ENCODE results near the gene ADIG. TPM values are rescaled to one million over a fixed set of nuclear protein-coding genes. Genes with fewer than 3 reads are reported as not detected.

Gene ADIG
- total and polyA plus RNA-seq, 2 of the 13 experiments (the other 11 are each of a cell fraction or from before 2014, with no cell fraction given): 0.15 TPM; not detected in 1

DNA sequence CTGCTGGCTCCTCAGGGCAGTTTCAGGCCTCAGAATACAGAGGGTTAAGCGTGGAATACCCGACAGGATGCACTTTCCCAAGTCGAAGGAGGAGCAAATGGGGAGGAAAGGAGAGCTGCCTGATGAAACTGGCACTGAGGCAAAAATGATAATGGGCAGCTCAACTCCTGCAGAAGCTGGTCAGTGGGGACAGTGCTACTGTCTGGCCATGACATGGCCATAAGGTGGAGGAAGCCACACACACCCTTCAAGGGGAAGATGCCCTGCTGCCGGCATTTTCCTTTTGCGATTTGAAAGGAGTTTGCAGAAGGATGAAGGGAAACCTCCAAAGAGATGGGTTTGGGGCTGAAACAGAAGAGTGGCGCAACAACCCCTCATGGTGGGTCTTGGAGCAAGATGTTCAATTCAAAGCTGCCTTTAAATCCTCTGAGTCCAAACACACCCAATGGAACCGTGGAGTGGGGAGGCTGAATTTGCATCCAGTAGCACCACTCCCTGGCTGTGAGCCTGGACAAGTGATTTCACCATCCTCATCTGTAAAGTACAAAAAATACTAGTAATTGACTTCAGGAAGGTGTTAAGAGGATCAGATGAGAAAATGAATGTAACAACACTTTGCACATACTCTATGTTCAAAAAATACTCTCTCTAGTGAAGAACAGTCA lies 3.2 kb downstream of the ADIG start:
- in situ Hi-C loops (cut with HindIII; ENCODE audit: extremely low pct_ligation_motif_present, low pct_unique_long_range_greater_than_20kb): no loop called here
- WGBS (ENCODE audit: low lambda C conversion rate): 82% methylated on average over 7 of the region's 7 CpGs
- H4K20me1 ChIP-seq (ENCODE audit: insufficient read depth, low read length): no peaks in the 10 kb centered on the region
- ChIA-PET POLR2A (interaction anchor here (1.2 kb wide), 1 partner anchor 20 kb away, joined by 3 read pairs; no protein-coding TSS in a partner anchor), CTCF (ENCODE audit: low intra/inter-chr PET ratio, low total read pairs) (no interaction called here)
- no peaks in the 10 kb centered on the region for H3K79me2 ChIP-seq (ENCODE audit: insufficient read depth, low read length)
- DNase-seq (ENCODE audit: low spot score) (no peak), ATAC-seq (no peak), FAIRE-seq (no peak)
- H3K4me1 ChIP-seq (ENCODE audit: insufficient read depth, low read length): peaks cover 52% of the 10 kb centered on the region
- no peak overlapping the region for H2AFZ ChIP-seq (ENCODE audit: low read length)
- H3K27me3 ChIP-seq (ENCODE audit: control insufficient read depth in 1 of 2, insufficient read depth in 2 of 2, low read length in 2 of 2): no peaks in the 10 kb centered on the region
- TF ChIP-seq ZFP41 (CRISPR knock-in tag; IDR thresholded peaks at IDR 0.05; ENCODE audit: borderline replicate concordance) (no peak), ZNF10 (CRISPR knock-in tag; IDR thresholded peaks at IDR 0.05; ENCODE audit: borderline replicate concordance, low read depth) (no peak), RAD21 (CRISPR knock-in tag; IDR thresholded peaks at IDR 0.05) (no peak), JUN (CRISPR knock-in tag; IDR thresholded peaks at IDR 0.05) (no peak), GTF2F1 (IDR thresholded peaks at IDR 0.05; ENCODE audit: low read length) (no peak), ZNF136 (CRISPR knock-in tag; IDR thresholded peaks at IDR 0.05; ENCODE audit: low read depth) (no peak), ZNF326 (CRISPR knock-in tag; IDR thresholded peaks at IDR 0.05; ENCODE audit: borderline replicate concordance) (no peak), ZSCAN21 (CRISPR knock-in tag; IDR thresholded peaks at IDR 0.05; ENCODE audit: borderline replicate concordance) (no peak)
- TF ChIP-seq, protein P1, sequence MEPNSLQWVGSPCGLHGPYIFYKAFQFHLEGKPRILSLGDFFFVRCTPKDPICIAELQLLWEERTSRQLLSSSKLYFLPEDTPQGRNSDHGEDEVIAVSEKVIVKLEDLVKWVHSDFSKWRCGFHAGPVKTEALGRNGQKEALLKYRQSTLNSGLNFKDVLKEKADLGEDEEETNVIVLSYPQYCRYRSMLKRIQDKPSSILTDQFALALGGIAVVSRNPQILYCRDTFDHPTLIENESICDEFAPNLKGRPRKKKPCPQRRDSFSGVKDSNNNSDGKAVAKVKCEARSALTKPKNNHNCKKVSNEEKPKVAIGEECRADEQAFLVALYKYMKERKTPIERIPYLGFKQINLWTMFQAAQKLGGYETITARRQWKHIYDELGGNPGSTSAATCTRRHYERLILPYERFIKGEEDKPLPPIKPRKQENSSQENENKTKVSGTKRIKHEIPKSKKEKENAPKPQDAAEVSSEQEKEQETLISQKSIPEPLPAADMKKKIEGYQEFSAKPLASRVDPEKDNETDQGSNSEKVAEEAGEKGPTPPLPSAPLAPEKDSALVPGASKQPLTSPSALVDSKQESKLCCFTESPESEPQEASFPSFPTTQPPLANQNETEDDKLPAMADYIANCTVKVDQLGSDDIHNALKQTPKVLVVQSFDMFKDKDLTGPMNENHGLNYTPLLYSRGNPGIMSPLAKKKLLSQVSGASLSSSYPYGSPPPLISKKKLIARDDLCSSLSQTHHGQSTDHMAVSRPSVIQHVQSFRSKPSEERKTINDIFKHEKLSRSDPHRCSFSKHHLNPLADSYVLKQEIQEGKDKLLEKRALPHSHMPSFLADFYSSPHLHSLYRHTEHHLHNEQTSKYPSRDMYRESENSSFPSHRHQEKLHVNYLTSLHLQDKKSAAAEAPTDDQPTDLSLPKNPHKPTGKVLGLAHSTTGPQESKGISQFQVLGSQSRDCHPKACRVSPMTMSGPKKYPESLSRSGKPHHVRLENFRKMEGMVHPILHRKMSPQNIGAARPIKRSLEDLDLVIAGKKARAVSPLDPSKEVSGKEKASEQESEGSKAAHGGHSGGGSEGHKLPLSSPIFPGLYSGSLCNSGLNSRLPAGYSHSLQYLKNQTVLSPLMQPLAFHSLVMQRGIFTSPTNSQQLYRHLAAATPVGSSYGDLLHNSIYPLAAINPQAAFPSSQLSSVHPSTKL (CRISPR knock-in tag; IDR thresholded peaks at IDR 0.05): no peak
- intact Hi-C loops (cut with micrococcal nuclease; ENCODE audit: unreplicated experiment): no loop called here
- no peak overlapping the region for H3K4me2 ChIP-seq (ENCODE audit: low read depth, low read length)
- H3K9ac ChIP-seq (ENCODE audit: insufficient read depth, low read depth, low read length): no peak overlapping the region
- BruUV-seq (replicated peaks): no TSS peak
- H3K9me3 ChIP-seq (ENCODE audit: low read length): no peaks in the 10 kb centered on the region
- no peaks in the 10 kb centered on the region for H3K36me3 ChIP-seq (replicated peaks in 1 of 2; ENCODE audit: control insufficient read depth in 1 of 2, insufficient read depth in 2 of 2, low read length in 2 of 2)
- no peak overlapping the region for H3K27ac ChIP-seq (ENCODE audit: extremely low read length, insufficient read depth, low read length)
- H3K4me3 ChIP-seq (replicated peaks in 1 of 3; ENCODE audit: insufficient read depth in 1 of 3, low read depth in 2 of 3, low read length in 3 of 3): no peak overlapping the region

Measured in HepG2 (cell line).